Ishikawa (cell line): Measurements from ENCODE around the gene BDH1.

Source experiments
- CEBPB ChIP-seq: IDR thresholded peaks from 2 replicates; pipeline ENCODE4 v1.6.1; 2012
- CREB1 ChIP-seq: IDR thresholded peaks from 2 replicates; pipeline ENCODE4 v1.6.1; 2012; ENCODE audit warnings: low read depth
- EGR1 ChIP-seq: IDR thresholded peaks from 2 replicates; pipeline ENCODE4 v1.6.1; 2012
- EP300 ChIP-seq: IDR thresholded peaks from 2 replicates; pipeline ENCODE4 v1.6.1; 2012; ENCODE audit warnings: borderline replicate concordance
- FOXM1 ChIP-seq: IDR thresholded peaks from 2 replicates; pipeline ENCODE4 v1.6.1; 2012; ENCODE audit warnings: low read depth, borderline replicate concordance
- MAX ChIP-seq: IDR thresholded peaks from 2 replicates; pipeline ENCODE4 v1.6.1; 2012
- RAD21 ChIP-seq: IDR thresholded peaks from 2 replicates; pipeline ENCODE4 v1.6.1; 2012; ENCODE audit warnings: low read depth
- REST ChIP-seq: IDR thresholded peaks from 2 replicates; pipeline ENCODE4 v1.6.1; 2012; ENCODE audit warnings: low read depth, mild to moderate bottlenecking
- TAF1 ChIP-seq: IDR thresholded peaks from 2 replicates; pipeline ENCODE4 v1.6.1; 2012; ENCODE audit warnings: low read depth, mild to moderate bottlenecking
- TCF12 ChIP-seq: IDR thresholded peaks from 2 replicates; pipeline ENCODE4 v1.6.1; 2012; ENCODE audit warnings: low read depth
- TEAD4 ChIP-seq: IDR thresholded peaks from 2 replicates; pipeline ENCODE4 v1.6.1; 2012
- USF1 ChIP-seq: IDR thresholded peaks from 2 replicates; pipeline ENCODE4 v1.6.1; 2012
- YY1 ChIP-seq: IDR thresholded peaks from 2 replicates; pipeline ENCODE4 v1.6.1; 2012; ENCODE audit warnings: low read depth
- ZBTB7A ChIP-seq: IDR thresholded peaks from 2 replicates; pipeline ENCODE4 v1.6.1; 2012; ENCODE audit warnings: low read depth

GRCh38 chr3:197495999-197496745 lies 59.6 kb downstream of the BDH1 start:
- TF ChIP-seq CREB1 (no peak), CEBPB (no peak), FOXM1 (no peak), YY1 (no peak), ZBTB7A (no peak), REST (no peak), MAX (no peak), TCF12 (no peak), RAD21 (no peak), EP300 (no peak), TAF1 (no peak), TEAD4 (no peak), EGR1 (no peak), USF1 (no peak)
